HUDEP-2 (cell line): ENCODE measurements around the gene MAB21L4.
A peak's percentile ranks its signal among the peaks of the same experiment; 100 is the strongest.

Experiments
- DNase-seq, 76 experiments: peaks; one replicate each; lab custom pipeline; 2025; ENCODE audit not compliant: unreplicated experiment in 76 of 76; lab: John Stamatoyannopoulos, UW

Gene MAB21L4

GRCh38 chr2:240925568-240926515 lies 29.9 kb upstream of the MAB21L4 start:
- no peak for DNase-seq

- no peak for DNase-seq
Observed at GRCh38 chr2:240925191-240925567, 29.2 kb upstream of the MAB21L4 start.

- DNase-seq, result no peak
Observed at GRCh38 chr2:240922982-240923537, 27.1 kb upstream of the MAB21L4 start.

- no peak for DNase-seq
Observed at GRCh38 chr2:240922245-240922981, 26.5 kb upstream of the MAB21L4 start.

GRCh38 chr2:240921995-240922244 lies 26.0 kb upstream of the MAB21L4 start:
- DNase-seq, result no peak

GRCh38 chr2:240921311-240921994 lies 25.5 kb upstream of the MAB21L4 start:
- no peak for DNase-seq

GRCh38 chr2:240920783-240921231 lies 24.9 kb upstream of the MAB21L4 start:
- DNase-seq, result no peak

GRCh38 chr2:240919786-240920782 lies 24.1 kb upstream of the MAB21L4 start:
- DNase-seq, result no peak

- no peak for DNase-seq
Observed at GRCh38 chr2:240919161-240919781, 23.3 kb upstream of the MAB21L4 start.

GRCh38 chr2:240918258-240919091 lies 22.5 kb upstream of the MAB21L4 start:
- DNase-seq, result no peak

GRCh38 chr2:240917684-240918257 lies 21.8 kb upstream of the MAB21L4 start:
- no peak for DNase-seq

GRCh38 chr2:240917009-240917683 lies 21.2 kb upstream of the MAB21L4 start:
- no peak for DNase-seq

- DNase-seq, result peak in 7 of 76 experiments; percentile 1 to 10 (median 7)
Observed at GRCh38 chr2:240916571-240917008, 20.6 kb upstream of the MAB21L4 start.

GRCh38 chr2:240915526-240916341 lies 19.8 kb upstream of the MAB21L4 start:
- no peak for DNase-seq

GRCh38 chr2:240914645-240915525 lies 18.9 kb upstream of the MAB21L4 start:
- DNase-seq, result no peak
